CD4-positive, alpha-beta T cell treated with Interleukin-6 at 100 ng/mL for 8 hours (primary cell): ENCODE data around the gene PLXNB3.
"Not testable (repeated sequence)": the region's sequence is repeated elsewhere in the genome, so short reads cannot be mapped to it uniquely, and the experiment has no call there.

Experiments
- DNase-seq: peaks from one replicate; pipeline ENCODE4 v3.0.0-alpha.2; 2020; ENCODE audit warnings: mixed read lengths, low spot score

Gene PLXNB3

DNA sequence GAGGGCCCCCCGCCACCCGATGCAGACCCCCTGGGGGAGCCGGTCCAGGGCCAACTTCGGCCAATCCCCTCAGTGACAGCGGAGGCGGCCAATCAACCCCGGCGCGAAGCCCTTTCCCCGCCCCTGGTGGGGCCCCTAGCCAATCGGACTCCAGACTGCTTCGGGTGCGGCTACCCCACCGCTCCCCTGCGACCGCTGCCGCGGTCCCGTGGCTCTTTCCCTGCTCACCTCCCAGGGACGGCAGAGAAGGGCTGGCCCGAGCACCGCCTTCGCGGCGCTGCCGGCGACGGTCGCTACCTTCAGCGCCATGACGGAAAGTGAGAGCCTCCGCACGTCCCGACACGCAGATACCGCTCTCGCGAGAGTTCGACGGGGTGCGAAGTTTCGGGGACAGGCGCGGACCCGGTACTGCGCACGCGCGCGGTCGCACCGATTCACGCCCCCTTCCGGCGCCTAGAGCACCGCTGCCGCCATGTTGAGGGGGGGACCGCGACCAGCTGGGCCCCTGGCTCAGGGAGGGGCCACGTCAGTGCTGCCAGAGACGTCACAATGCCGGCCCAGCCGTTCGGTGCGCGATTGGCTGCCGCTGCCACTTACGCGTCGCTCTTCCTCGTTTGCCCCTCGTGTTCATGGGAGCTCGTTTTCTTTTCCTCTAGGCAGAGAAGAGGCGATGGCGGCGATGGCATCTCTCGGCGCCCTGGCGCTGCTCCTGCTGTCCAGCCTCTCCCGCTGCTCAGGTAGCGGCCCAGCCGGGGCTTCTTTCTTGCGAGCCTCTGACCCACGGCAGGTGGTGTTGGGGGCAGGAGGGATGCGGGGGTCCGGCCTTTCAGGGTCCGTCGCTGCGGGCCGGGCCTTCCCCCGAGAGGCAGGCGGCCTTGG is 30.2 kb downstream of the PLXNB3 start, which contains the start of the genes IDH3G and SSR4:
Gene IDH3G (minus strand): TSS at position 358 of the 879 bp plus-strand sequence. CDS start 49 bp downstream, at position 309.
Gene SSR4 (plus strand): TSS at position 651 of the 879 bp plus-strand sequence. CDS start 20 bp downstream, at position 671.
- peak; percentile 93 for DNase-seq

DNA sequence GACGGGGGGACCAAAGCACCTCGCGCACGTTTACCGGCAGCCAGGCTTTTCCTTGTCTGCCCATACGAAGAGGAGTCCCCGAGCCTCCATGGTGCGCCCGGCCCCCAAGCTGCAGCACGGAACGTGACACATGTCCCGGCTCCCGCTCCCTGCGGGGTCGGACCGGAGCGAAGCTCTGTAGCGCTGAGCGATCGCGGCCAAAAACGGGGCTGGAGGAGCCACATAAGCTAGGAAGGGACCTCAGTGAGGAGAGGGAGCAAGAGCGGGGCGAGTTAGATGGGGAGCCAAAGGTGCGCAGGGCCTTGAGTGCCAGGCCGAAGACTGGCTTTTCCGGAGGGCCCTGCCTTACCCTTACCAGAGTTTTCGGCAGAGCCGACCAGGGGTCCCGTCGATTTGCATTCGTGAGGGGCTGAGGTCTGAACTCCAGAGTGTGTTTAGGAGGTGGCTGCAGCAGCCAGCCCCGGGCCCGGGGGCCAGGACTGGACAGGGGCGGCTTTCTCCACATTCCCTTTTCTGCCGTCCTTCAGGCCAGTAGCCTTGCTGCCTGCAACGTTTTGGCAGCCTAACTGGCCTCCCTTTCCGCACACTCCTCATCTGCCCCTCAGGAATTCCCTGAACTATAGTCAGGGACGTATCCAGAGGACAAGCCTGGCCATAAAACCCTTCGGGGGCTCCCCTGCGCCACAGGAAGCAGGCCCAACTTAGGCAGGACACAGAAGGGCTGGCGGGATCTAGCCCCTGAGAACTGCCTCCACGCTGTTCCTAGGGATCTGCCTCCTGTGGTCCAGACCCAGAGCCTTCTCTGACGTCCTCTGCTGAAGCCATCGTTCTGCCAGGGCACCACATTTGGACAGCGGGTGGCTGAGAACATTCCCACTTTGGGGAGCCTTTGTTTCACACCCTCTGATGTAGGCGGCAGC is 31.1 kb downstream of the PLXNB3 start:
- no peak for DNase-seq

DNA sequence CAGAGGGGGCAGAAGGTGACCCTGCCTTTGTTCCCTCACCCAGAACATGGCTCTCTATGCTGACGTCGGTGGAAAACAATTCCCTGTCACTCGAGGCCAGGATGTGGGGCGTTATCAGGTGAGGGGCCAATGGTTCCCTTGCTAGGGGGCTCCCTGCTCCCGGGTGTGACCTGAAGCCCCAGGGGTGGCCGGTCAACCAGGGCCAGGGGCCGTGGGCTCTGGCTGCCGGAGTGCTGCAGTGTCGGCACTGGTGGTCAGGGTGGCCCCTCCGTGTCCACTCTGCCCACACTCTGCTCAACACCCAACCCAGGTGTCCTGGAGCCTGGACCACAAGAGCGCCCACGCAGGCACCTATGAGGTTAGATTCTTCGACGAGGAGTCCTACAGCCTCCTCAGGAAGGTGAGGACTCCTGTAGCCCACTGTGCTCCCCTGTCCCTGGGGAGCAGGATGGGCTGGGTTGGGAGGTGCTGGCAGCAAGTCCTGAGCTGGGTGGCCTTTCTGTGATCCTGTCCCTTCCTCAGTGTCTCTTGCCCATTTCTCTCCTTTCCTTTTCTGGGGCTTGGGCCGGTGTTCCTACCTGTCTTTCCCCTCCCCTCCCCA is 33.5 kb downstream of the PLXNB3 start:
- no peak for DNase-seq

DNA sequence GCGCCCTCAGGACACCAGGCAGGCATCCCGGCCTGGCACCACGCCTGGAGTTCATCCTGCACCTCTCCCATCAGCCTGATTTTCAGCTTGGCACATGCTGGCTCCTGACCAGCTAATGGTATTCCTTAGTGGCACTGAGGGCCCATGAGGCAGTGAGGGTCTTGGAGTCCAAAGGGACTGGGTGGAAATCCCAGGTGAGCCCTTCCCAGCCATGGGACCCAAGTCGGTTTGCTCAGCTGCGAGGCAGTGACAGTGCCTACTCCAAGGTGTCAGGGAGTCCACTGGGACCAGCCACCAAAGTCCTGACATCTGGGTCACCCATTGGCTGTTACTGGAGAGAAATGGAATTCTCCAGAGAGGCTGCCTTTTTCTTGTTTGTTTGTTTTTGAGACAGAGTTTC is 35.3 kb downstream of the PLXNB3 start:
- no peak for DNase-seq

DNA sequence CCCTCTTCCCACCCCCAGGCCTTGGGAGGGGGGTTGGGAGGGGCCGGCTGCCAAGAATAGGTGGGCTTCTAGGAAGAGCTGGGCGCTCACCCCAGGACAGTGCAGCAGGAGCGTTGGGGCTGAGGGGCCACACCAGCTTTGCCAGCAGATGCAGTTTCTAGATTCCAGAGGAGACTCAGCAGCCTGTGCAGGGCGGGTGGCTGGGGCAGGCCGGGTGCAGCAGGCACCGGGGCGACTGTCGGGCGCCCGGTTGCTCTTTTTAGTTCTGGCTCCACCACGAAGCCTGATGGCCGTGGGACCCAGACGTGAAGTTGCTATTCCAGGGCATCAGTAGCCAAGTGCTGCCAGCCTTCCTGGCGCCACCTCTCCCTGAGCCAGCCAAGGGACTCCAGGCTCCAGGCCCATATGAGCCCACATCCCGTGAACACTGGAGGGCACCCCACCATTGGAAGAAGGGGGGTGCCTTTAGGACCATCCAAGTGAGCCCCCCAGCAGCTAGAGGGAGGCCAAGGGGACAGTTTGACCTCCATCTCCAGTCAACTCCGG is 36.2 kb downstream of the PLXNB3 start:
- no peak for DNase-seq

DNA sequence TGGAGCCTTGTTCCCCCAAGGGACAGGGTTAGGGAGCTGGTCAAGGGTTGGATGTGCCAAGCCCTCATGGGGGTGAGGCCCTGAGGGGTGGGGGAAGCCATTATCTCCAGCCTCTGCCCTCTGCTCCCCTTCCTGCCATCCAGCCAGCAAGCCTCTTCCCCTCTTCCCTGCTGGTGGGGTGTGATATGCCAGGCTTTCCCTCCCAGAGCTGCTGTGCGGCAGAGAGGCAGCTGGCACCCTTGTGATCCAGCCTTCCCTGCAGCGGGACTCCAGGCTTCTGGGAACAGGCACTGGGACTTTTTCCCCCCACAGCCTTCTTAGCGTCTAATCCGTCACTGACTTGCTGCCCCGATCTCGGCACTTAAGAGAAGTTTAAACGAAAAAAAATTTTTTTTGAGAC is 36.7 kb downstream of the PLXNB3 start:
- no peak for DNase-seq

DNA sequence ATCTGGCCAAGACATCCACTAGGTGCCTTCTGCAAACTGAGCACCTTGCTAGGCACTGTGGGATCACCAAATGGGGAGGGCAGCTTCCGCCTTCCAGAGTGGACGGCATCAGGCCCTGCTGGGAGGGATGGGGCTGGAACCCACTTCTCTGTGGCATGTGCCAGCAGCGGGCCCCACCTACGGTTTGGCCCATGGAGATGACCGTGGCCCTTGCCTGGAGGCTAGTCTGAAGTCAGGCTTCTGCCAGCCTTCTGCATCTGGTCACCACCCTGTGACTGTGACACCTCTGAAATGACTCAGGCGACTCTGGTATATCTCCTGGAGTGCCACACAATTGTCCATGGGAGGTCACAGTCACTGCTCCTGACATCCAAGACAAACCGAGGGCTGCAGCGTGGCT is 37.6 kb downstream of the PLXNB3 start:
- DNase-seq, result no peak

DNA sequence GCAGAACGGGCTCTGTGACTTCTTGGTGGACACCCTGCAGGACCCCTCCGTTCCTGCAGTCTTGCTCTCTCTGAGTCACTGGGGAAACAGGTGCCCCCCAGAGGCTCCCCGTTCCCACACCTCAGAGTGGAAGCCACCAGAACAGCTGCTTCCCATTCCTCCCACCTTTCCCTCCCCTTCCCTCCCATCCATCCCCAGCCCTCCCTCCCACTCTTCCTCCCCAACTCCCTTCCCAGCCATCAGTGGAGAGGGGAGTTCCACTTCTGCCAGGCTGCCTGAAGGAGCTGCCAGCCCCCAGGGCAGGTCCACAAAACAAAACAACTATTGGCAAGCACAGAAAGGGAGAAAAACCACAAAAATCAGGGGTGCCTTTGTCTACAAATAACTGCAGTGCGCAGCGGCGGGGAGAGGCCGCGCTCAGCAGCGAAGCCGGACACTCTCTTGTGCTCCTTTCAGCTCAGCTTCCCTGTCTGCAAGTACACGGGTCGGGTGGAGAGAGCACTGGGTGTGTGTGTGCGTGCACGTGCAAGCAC is 38.5 kb downstream of the PLXNB3 start:
- DNase-seq, result no peak

DNA sequence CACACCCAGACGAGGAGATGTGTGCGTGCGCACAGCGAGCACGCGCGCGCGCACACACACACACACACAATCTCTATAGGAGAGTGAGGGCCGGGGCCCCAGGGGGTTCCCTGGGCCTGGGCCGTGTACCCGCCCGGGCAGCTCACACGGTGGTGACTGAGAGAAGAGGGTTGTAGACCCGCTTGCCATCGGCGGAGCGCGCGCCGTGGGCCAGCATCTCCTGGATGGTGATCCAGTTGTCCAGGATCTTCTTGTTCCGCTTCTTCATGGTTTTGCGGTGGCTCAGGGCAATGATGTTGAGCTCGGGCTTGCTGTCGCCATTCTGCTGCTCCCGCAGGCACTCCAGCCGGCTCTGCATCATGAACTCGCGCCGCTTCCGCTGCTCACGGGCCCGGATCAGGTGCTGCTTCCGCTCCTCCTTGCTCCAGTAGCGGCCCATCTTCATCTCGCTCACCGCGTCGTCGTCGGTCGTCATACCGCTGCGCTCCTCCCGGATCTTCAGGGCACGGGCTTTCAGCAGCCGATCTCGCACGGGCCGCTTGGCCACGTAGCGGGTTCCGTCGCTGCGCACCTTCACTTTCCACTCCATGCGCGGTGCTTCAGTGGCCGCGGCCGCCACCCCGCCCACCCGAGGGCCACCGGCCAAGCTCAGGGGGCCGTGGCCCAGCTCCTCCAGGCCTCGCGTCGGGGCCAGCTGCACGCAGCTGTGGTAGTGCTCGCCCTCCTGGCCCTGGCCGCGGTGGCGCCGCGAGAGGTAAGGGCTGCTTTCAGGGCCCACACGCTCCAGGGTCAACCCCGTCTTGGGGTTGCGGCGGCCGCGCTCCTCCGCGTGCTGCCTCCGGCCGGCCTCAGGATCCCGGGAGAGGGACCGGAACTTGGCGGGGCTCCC is 39.4 kb downstream of the PLXNB3 start:
- DNase-seq, result no peak

DNA sequence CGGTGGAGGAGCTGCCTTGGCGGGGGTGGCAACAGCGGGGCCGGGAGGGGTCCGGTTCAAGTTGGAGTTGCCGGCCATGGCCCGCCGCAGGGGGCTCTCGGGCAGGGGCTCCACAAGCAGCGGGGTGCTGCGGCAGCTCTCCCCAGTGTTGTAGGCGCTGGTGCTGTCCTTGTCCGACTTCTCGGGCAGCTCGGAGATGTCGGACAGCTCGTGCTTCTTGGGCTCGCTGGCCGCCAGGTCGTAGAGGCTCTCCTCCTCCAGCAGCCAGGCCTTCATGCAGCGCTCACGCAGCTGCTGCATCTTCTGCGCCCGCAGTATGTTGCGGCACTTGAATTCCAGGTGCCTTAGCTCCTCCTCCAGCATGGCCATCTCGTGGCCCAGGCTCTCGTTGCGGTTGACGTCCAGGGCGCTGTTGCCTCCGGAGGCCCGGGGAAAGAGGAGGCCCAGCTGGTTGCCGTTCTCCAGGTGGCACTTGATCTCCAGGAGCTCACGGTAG is 40.1 kb downstream of the PLXNB3 start:
- DNase-seq, result no peak

DNA sequence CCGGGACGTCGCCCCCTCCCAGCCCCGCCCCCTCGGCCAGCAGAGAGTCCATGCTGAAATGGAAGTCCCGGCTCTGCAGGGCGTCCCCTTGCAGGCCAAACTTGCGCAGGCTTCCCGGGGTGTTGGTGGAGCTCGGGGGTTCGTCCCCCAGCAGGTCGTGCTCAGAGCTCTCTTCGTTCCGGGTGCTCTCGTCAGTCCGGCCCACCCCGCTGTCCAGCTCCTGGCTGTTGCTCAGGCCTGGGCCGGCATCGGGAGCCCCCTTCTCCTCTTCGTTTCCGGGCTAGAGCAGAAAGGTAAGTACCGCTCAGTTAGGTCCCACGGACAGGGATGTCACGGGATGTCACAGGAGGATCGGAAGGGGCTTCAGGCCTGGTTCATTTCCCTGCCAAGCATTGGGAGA is 40.6 kb downstream of the PLXNB3 start:
- DNase-seq, result no peak

DNA sequence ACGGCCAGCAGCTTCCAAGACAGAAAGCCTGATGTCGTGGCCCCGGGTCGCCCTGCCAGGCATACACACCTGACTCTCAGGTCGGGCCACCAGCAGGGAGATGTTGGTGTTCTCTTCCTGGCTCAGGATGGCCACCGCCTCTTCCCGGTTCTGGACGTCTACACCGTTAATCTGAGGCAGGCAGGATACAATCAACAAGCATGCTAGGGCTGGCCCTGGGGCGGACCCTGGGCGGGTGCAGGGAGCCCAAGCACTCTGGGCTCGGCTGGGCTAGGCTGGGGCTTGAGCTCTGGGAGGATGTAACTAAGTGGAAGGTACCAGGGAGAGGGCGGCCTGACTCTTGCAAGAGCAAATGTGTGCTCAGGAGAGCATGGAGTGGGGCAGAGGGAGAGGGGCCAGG is 41.4 kb downstream of the PLXNB3 start:
- no peak for DNase-seq

DNA sequence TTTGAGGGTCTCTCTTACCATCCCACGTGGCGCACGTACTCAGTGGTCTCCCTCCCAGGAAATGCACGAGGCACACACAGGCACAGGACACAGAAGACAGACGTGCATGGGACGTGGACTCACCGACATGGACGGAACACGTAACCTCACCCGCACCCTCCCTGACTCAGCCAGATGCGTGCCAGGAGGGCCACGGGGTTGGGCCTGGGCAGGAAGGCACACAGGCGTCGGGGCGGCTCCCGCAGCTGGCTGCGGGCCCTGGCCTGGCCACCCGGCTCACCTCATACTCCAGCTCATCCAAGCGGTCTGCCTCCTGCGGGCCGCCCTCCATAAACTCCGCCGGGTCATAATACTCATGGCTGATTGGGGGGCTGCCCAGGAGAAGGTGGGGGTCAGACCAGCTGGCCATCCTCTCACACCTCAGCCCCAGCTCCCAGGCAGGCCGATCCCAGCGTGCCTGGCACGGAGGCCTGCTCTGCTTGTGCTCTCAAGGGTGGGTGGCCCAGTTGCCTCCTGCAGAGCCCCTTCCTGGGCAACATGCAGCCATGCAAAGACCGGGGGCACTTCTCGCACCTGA is 43.0 kb downstream of the PLXNB3 start:
- DNase-seq, result no peak

DNA sequence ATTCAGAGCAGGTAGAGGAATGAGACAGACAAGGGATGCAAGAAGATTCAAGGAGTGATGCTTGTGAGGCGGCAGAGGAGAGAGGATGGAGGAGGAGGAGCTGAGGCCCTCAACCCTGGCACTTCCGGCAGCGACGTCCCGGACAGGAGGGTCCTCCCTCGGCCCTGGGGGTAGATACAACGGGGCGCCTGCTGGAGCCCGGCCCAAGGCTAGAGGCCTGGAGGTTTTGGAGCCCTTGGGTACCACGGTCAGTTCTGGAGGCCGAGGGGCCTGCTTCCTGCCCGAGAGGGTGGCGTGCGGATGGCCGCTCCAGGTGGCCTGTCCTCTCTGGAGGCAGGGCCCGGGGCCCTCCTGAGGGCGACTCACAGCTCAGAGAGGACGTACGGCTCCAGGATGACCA is 43.9 kb downstream of the PLXNB3 start:
- no peak for DNase-seq

DNA sequence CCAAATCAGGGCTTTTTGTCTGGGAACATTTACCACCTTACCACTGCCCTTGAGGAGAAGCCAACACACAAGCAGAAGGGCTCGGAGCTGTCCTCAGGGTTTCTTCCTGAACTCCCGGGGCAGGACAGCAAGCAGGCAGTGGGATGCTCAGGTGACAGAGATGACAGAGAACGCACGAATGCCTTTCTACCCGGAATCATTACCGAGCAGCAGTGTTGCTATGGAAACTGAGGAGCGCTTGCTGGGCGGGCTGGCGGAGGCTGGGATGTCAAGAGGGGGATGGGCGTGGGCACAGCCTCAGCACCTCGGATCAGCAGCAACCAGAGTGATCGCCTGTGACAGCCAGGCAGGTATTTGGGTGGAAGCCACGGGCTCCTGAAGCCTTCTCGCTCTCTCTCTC is 48.2 kb downstream of the PLXNB3 start:
- no peak for DNase-seq

DNA sequence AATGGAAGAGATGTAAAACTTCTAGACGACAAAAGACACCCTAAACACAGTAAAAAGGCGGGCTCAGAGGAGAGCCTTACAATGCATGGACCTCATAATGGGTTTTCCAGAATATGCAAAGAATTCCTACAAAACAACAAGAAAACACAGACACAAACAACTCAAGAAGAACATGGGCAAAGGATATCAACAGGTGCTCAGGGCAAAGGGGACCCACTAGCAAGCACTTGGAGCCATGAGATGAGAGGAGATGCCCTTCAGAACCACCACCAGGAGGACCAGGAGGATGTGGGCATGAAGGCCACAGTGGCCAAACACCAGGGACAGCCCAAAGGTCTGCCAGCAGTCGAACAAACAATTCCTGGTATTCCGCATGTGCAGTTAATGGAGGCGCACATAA is 49.1 kb downstream of the PLXNB3 start:
- no peak for DNase-seq

DNA sequence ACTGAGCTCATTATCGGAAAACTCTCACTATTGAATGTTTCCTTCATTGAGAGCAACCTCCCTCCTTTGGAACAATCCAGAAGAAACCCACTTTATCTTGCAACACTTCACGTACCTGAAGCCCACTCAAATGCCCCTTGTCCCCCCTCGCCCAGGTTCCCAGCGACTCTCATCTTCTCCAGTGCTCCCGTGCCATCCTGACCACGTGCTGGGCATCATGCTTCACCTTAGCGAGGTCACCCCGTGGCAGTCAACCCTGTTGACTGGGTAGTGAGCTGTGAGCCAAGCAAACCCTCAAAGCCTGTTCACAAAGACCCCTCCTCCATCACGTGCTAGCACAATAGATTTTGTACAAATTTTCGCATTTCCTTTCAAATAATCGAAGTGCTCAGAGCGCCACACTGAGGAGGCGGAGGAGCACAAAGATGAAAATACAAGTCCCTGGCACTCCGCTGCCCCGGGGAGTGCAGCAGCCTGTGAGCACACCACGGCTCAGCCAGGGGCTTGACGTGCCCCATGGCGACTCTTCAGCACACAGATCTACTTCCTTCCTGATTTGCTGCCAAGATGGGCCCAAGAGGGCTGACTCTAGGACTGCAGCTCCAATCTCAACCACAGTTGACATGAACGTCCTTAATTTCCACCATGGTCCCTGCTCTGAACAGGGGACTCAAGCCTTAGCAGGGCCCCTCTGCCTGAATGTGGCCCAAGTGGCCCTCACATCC is 50.7 kb downstream of the PLXNB3 start:
- DNase-seq, result no peak

DNA sequence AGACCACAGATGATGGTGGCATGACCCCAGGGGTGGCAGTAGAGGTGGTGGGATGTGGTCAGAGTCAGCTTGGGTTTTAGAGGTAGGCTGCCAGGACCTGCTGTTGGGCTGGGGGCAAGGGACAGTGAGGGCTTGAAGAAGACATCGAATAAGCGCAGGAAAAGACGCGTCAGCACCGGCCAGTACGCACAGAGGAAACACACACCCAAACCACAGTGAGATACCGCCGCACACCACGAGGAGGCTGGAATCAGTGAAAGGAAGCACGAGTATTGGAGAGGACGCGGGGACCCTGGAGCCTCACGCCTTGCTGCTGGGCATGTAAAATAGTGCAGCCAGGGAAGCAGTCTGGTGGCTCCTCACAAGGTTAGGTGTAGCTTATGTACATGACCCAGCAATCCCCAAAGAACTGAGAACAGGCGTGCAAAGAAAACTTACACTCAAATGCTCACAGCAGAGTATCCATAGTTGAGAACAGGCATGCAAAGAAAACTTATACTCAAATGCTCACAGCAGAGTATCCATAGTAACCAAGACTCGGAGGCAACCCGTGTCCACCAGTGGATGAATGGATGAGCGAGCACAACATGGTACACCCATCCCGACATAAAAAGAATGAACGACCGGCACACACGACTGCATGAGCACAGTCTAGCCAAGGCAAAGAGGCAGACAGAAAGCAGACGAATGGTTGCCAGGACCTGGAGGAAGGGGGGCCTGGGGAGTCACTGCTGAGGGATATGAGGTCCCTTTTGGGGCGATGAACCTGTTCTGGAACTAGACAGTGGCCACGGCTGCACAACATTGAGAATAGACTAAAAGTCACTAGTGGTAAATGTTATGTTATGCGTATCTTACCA is 53.0 kb downstream of the PLXNB3 start:
- DNase-seq, result peak; percentile 25

DNA sequence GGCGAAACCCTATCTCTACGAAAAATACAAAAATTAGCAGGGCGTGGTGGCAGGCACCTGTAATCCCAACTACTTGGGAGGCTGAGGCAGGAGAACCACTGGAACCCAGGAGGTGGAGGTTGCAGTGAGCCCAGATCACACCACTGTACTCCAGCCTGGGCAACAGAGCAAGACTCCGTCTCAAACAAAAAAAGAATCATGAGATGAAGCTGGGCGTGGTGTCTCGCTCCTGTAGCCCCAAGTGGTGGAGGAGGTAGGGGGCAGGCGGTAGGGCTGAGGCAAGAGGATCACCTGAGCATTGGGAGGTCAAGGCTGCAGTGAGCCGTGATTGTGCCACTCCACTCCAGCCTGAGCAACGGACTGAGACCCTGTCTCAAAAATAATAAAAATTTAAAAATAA is 54.0 kb downstream of the PLXNB3 start:
- not testable (repeated sequence) for DNase-seq
